HUES48 (cell line): ENCODE results near the gene BATF2.

ENCODE experiments used
- H3K27ac ChIP-seq: one replicate; pipeline ENCODE4 v1.7.0; 2013; ENCODE audit warnings: low read depth, low read length, inconsistent platforms
- H3K27me3 ChIP-seq: 2 replicates; pipeline ENCODE4 v1.6.1; 2013; ENCODE audit warnings: mild to moderate bottlenecking, low read length; ENCODE audit not compliant: control insufficient read depth, insufficient read depth
- H3K36me3 ChIP-seq: 2 replicates; pipeline ENCODE4 v1.6.1; 2013; ENCODE audit warnings: low read length; ENCODE audit not compliant: control insufficient read depth, insufficient read depth
- H3K4me1 ChIP-seq: 2 replicates; pipeline ENCODE4 v1.6.1; 2013; ENCODE audit warnings: mild to moderate bottlenecking, low read length; ENCODE audit not compliant: control insufficient read depth, insufficient read depth
- H3K4me3 ChIP-seq: 2 replicates; pipeline ENCODE4 v1.5.1; 2013; ENCODE audit warnings: mild to moderate bottlenecking, low read depth, low read length
- H3K9ac ChIP-seq: 2 replicates; pipeline ENCODE4 v1.6.1; 2013; ENCODE audit warnings: mild to moderate bottlenecking, low read depth, low read length, moderate library complexity
- H3K9me3 ChIP-seq: 2 replicates; pipeline ENCODE4 v1.6.1; 2013; ENCODE audit warnings: low read length; ENCODE audit not compliant: control insufficient read depth, insufficient read depth

BATF2 gene

DNA sequence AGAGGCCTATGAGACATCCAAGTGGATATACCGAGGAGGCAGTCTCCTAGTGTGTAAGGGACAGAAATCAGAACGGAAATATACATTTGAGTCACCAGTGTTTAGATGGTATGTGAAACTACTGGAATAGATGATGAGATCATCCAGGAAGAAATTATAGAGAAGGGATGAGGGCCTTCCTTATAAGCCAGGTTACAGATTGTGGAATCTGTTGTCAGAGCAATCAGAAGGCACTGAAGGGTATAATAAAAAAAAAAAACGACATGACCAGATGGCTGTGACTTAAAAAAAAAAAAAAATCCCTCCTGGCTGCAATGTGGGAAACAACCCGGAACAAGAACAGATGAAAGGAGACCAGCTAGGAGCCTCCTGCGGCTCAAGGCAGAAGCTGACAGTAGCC lies 27.6 kb downstream of the BATF2 start:
- Histone ChIP-seq H3K4me1 (no peaks in the 10 kb centered on the region), H3K36me3 (no peaks in the 10 kb centered on the region), H3K27me3 (no peaks in the 10 kb centered on the region; the same call in none of the 2 replicates), H3K9me3 (no peaks in the 10 kb centered on the region), H3K27ac (no peak overlapping the region), H3K9ac (no peak overlapping the region), H3K4me3 (no peak overlapping the region)

GRCh38 chr11:64967375-64967774 lies 29.4 kb downstream of the BATF2 start:
- no peaks in the 10 kb centered on the region; the same call in none of the 2 replicates for H3K27me3 ChIP-seq

GRCh38 chr11:64963072-64963631 lies 33.6 kb downstream of the BATF2 start:
- H3K9ac ChIP-seq = no peak overlapping the region
- H3K4me1 ChIP-seq = no peaks in the 10 kb centered on the region

More at GRCh38 chr11:64967375-64967774, 29.4 kb downstream of the BATF2 start:
- Histone ChIP-seq H3K9me3 (no peaks in the 10 kb centered on the region), H3K27ac (no peak overlapping the region), H3K4me3 (no peak overlapping the region), H3K9ac (no peak overlapping the region), H3K36me3 (no peaks in the 10 kb centered on the region), H3K4me1 (no peaks in the 10 kb centered on the region)

GRCh38 chr11:64960719-64961118 lies 36.1 kb downstream of the BATF2 start:
- no peaks in the 10 kb centered on the region for H3K36me3 ChIP-seq
- no peak overlapping the region for H3K9ac ChIP-seq
- H3K4me1 ChIP-seq = no peaks in the 10 kb centered on the region
- H3K27me3 ChIP-seq = no peaks in the 10 kb centered on the region
- no peaks in the 10 kb centered on the region for H3K9me3 ChIP-seq
- H3K4me3 ChIP-seq = no peak overlapping the region
- H3K27ac ChIP-seq = no peak overlapping the region

More at GRCh38 chr11:64963072-64963631, 33.6 kb downstream of the BATF2 start:
- Histone ChIP-seq H3K4me3 (no peak overlapping the region), H3K27me3 (no peaks in the 10 kb centered on the region), H3K36me3 (no peaks in the 10 kb centered on the region), H3K27ac (no peak overlapping the region), H3K9me3 (no peaks in the 10 kb centered on the region)

DNA sequence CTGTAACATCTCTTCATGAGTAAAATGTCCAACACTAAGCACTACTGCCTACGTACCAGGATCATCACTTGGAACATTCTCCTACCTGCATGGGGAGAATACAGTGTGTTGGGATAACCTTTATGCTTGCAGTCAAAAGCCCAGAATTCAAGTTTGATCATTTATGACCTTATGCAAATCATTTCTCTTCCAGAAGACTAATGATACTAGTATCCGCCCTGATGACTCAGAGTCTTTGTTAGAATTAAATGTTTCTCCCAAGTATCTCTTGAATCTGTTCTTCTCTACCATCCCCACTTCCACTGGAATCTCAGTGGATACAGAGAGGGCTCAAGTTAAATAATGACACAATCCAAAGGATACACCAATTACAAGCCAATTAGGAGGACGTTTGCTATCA lies 37.3 kb downstream of the BATF2 start:
- Histone ChIP-seq H3K36me3 (no peaks in the 10 kb centered on the region), H3K9me3 (no peaks in the 10 kb centered on the region), H3K9ac (no peak overlapping the region), H3K4me3 (no peak overlapping the region), H3K27me3 (no peaks in the 10 kb centered on the region), H3K4me1 (no peaks in the 10 kb centered on the region), H3K27ac (no peak overlapping the region)

DNA sequence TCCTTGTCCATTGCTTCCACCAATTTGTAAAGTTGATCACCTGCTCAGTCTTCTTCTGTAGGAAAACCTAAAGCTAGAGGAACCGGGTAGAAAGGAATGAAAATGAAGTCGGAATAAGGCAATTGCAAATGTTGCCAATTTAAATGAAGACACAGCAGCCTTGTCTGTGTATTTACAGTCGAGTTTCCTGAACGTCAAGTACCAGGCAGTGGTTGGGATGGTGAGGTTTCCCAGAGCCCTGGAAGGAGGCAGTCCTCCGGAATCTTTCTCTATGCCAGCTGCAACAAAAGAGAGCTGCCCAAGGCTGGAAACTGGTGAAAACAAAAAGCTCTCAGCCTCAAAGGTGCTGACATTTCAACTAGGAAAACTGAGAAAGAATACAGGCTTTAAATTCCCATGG lies 42.6 kb downstream of the BATF2 start:
- no peak overlapping the region for H3K27ac ChIP-seq
- H3K36me3 ChIP-seq = no peaks in the 10 kb centered on the region
- no peaks in the 10 kb centered on the region for H3K27me3 ChIP-seq
- no peak overlapping the region for H3K4me3 ChIP-seq
- no peaks in the 10 kb centered on the region for H3K9me3 ChIP-seq
- H3K4me1 ChIP-seq = no peaks in the 10 kb centered on the region
- no peak overlapping the region for H3K9ac ChIP-seq

GRCh38 chr11:64951529-64951928 lies 45.2 kb downstream of the BATF2 start:
- H3K36me3 ChIP-seq = no peaks in the 10 kb centered on the region
- H3K4me1 ChIP-seq = no peaks in the 10 kb centered on the region
- no peak overlapping the region for H3K4me3 ChIP-seq
- H3K27ac ChIP-seq = no peak overlapping the region
- no peaks in the 10 kb centered on the region for H3K27me3 ChIP-seq
- H3K9ac ChIP-seq = no peak overlapping the region
- H3K9me3 ChIP-seq = no peaks in the 10 kb centered on the region

- Histone ChIP-seq H3K27ac (no peak overlapping the region), H3K4me1 (no peaks in the 10 kb centered on the region), H3K9ac (no peak overlapping the region), H3K27me3 (no peaks in the 10 kb centered on the region), H3K9me3 (no peaks in the 10 kb centered on the region), H3K36me3 (no peaks in the 10 kb centered on the region), H3K4me3 (no peak overlapping the region)
Observed at GRCh38 chr11:64947208-64947814, 49.5 kb downstream of the BATF2 start.
